GM12864 (cell line): ENCODE measurements around the gene ALOX15B.

Experiments
- DNase-seq: peaks from one replicate; pipeline ENCODE4 v3.0.0-alpha.2; 2011; ENCODE audit warnings: low read depth
- H3K4me3 ChIP-seq: 2 replicates; pipeline ENCODE4 v1.5.1; 2011; ENCODE audit warnings: mild to moderate bottlenecking, low read depth, low read length, control low read depth
- CTCF ChIP-seq: IDR thresholded peaks from 2 replicates; pipeline ENCODE4 v1.5.1; 2011; ENCODE audit warnings: low read depth, mild to moderate bottlenecking, moderate library complexity, low read length, control low read depth, inconsistent platforms; ENCODE audit errors: missing control alignments

ALOX15B gene

GRCh38 chr17:8044819-8045810 lies 6.3 kb downstream of the ALOX15B start:
- no peak overlapping the region for H3K4me3 ChIP-seq
- DNase-seq, result no peak
- no peak for TF ChIP-seq CTCF

GRCh38 chr17:8046306-8046928 lies 7.6 kb downstream of the ALOX15B start:
- no peak for DNase-seq
- no peak overlapping the region for H3K4me3 ChIP-seq
- TF ChIP-seq CTCF, result no peak

- no peak overlapping the region for H3K4me3 ChIP-seq
- no peak for TF ChIP-seq CTCF
- no peak for DNase-seq
Observed at GRCh38 chr17:8046929-8047768, 8.3 kb downstream of the ALOX15B start.

GRCh38 chr17:8047769-8048110 lies 8.9 kb downstream of the ALOX15B start:
- no peak for TF ChIP-seq CTCF
- H3K4me3 ChIP-seq, result no peak overlapping the region
- DNase-seq, result no peak

GRCh38 chr17:8048236-8048635 lies 9.4 kb downstream of the ALOX15B start:
- DNase-seq, result no peak
- H3K4me3 ChIP-seq, result no peak overlapping the region
- TF ChIP-seq CTCF, result no peak

DNA sequence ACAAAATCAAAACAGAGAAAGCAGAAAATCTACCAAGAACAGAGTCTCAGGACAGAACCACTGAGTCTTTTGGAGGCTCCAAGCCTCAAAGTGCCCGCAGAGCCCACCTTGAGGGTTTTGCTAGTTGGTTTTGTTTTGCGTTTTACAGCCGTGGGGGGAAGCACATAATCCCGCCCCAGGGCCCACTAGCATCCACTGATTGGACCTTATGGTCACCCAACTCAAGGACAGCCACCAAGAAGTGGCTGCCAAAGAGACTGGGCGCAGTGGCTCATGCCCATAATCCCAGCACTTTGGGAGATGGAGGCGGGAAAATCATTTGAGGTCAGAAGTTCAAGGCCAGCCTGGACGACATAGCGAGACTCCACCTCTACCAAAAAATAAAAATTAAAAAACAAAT lies 9.9 kb downstream of the ALOX15B start:
- no peak for TF ChIP-seq CTCF
- no peak overlapping the region for H3K4me3 ChIP-seq
- DNase-seq, result no peak
